Measurements from ENCODE around the gene TNFRSF13B. TPM values are rescaled to one million over a fixed set of nuclear protein-coding genes. Genes with fewer than 3 reads are reported as not detected.

The TNFRSF13B gene
- total RNA-seq, 1 experiment from 2014 or later = not detected

DNA sequence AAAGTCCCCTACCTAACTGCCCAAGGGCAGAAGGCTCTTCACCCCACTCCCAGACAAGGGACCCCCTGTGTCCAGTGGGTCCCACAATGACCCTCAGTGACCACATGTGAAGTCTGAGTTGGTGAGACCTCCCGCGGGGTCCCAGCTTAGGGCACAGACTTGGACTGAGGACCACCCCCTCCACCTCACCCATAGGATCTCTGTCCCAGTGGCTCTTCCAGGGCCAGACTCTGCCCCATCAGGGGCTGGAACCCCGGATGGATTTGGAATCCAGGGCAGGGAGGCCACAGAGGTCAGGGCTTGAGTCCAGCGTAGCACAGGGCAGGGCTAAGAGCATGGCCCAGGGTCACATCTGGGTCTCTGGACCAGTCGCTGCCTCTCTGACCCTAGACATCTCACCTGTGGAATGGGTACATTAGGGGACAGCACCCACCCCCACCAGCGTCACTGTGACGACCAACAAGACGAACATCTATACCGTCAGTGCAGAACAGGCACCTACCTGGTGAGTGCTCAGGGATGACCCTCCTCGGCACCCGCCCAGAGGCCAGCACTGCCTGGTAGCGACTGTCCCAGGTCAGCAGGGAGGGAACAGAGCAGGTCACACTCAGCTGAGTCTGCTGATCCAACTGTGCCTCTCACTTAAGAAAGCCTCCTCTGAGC, 37.7 kb downstream of the TNFRSF13B start:
- no peaks in the 10 kb centered on the region for H3K4me1 Mint-ChIP-seq (ENCODE audit: low read depth, unreplicated experiment)
- H3K4me3 Mint-ChIP-seq (ENCODE audit: low read depth, unreplicated experiment) = no peak overlapping the region
- H3K27me3 Mint-ChIP-seq (ENCODE audit: unreplicated experiment) = peaks cover 22% of the 10 kb centered on the region
- no peaks in the 10 kb centered on the region for H3K9me3 Mint-ChIP-seq (ENCODE audit: low read depth, unreplicated experiment)
- DNase-seq = no peak
- H3K27ac Mint-ChIP-seq (ENCODE audit: unreplicated experiment) = no peak overlapping the region
- no peak for TF ChIP-seq CTCF (IDR thresholded peaks at IDR 0.05; ENCODE audit: unreplicated experiment)
- CTCF ChIA-PET = no interaction called here
- intact Hi-C loops (cut with micrococcal nuclease; ENCODE audit: unreplicated experiment) = no loop called here
- no TSS peak for BruUV-seq (replicated peaks)
- H3K36me3 Mint-ChIP-seq (ENCODE audit: insufficient read depth, unreplicated experiment) = no peaks in the 10 kb centered on the region

- no peak for TF ChIP-seq CTCF (IDR thresholded peaks at IDR 0.05; ENCODE audit: unreplicated experiment)
- no TSS peak for BruUV-seq (replicated peaks)
- no peaks in the 10 kb centered on the region for H3K36me3 Mint-ChIP-seq (ENCODE audit: insufficient read depth, unreplicated experiment)
- no peak overlapping the region for H3K4me3 Mint-ChIP-seq (ENCODE audit: low read depth, unreplicated experiment)
- no peak overlapping the region for H3K27ac Mint-ChIP-seq (ENCODE audit: unreplicated experiment)
- CTCF ChIA-PET = no interaction called here
- H3K9me3 Mint-ChIP-seq (ENCODE audit: low read depth, unreplicated experiment) = no peaks in the 10 kb centered on the region
- no peaks in the 10 kb centered on the region for H3K4me1 Mint-ChIP-seq (ENCODE audit: low read depth, unreplicated experiment)
- no peak for DNase-seq
- intact Hi-C loops (cut with micrococcal nuclease; ENCODE audit: unreplicated experiment) = no loop called here
- peaks cover 14% of the 10 kb centered on the region for H3K27me3 Mint-ChIP-seq (ENCODE audit: unreplicated experiment)
Observed at GRCh38 chr17:16933317-16934132, 38.4 kb downstream of the TNFRSF13B start.

DNA sequence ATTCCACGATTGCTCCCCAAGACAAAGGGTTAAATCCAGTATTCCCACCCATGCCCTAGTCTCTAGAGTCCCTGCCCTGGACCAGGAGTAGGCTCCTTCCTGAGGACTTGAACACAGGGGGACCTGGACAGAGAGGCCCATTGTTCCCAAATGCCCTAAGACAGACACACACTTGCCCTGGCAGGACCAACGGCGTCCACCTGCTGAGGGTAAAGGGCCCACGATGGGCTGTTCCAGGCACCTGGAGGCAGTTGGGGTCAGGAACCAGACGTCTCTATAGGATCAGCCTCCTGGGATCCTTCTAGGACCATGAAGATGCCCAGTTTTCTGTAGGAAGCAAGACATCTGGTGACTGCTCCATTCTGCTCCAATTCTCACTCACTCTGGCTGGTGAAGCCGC, 39.3 kb downstream of the TNFRSF13B start:
- no peaks in the 10 kb centered on the region for H3K4me1 Mint-ChIP-seq (ENCODE audit: low read depth, unreplicated experiment)
- no TSS peak for BruUV-seq (replicated peaks)
- CTCF ChIA-PET = no interaction called here
- intact Hi-C loops (cut with micrococcal nuclease; ENCODE audit: unreplicated experiment) = no loop called here
- H3K36me3 Mint-ChIP-seq (ENCODE audit: insufficient read depth, unreplicated experiment) = no peaks in the 10 kb centered on the region
- no peak for TF ChIP-seq CTCF (IDR thresholded peaks at IDR 0.05; ENCODE audit: unreplicated experiment)
- H3K4me3 Mint-ChIP-seq (ENCODE audit: low read depth, unreplicated experiment) = no peak overlapping the region
- H3K9me3 Mint-ChIP-seq (ENCODE audit: low read depth, unreplicated experiment) = no peaks in the 10 kb centered on the region
- H3K27ac Mint-ChIP-seq (ENCODE audit: unreplicated experiment) = no peak overlapping the region
- no peak for DNase-seq
- peaks cover 5% of the 10 kb centered on the region for H3K27me3 Mint-ChIP-seq (ENCODE audit: unreplicated experiment)

- intact Hi-C loops (cut with micrococcal nuclease; ENCODE audit: unreplicated experiment) = no loop called here
- no peak for TF ChIP-seq CTCF (IDR thresholded peaks at IDR 0.05; ENCODE audit: unreplicated experiment)
- no peaks in the 10 kb centered on the region for H3K9me3 Mint-ChIP-seq (ENCODE audit: low read depth, unreplicated experiment)
- CTCF ChIA-PET = no interaction called here
- H3K36me3 Mint-ChIP-seq (ENCODE audit: insufficient read depth, unreplicated experiment) = no peaks in the 10 kb centered on the region
- no peaks in the 10 kb centered on the region for H3K4me1 Mint-ChIP-seq (ENCODE audit: low read depth, unreplicated experiment)
- no TSS peak for BruUV-seq (replicated peaks)
- H3K27me3 Mint-ChIP-seq (ENCODE audit: unreplicated experiment) = peaks cover under 1% of the 10 kb centered on the region
- no peak for DNase-seq
- H3K27ac Mint-ChIP-seq (ENCODE audit: unreplicated experiment) = no peak overlapping the region
- no peak overlapping the region for H3K4me3 Mint-ChIP-seq (ENCODE audit: low read depth, unreplicated experiment)
Observed at GRCh38 chr17:16932156-16932555, 39.8 kb downstream of the TNFRSF13B start.
